LNCaP clone FGC (cell line): ENCODE results near the gene TDRD9.
A peak's percentile ranks its signal among the peaks of the same experiment; 100 is the strongest.

Source experiments
- DNase-seq: peaks from one replicate; pipeline ENCODE4 v3.0.0-alpha.2; 2011; ENCODE audit warnings: low read depth
- H3K4me3 ChIP-seq: 2 replicates; pipeline ENCODE4 v1.5.1; 2011; ENCODE audit warnings: mild to moderate bottlenecking, low read depth, low read length, control low read depth
- TF ChIP-seq, protein P1 (sequence below): IDR thresholded peaks from 2 replicates; pipeline ENCODE4 v1.5.1; 2012; ENCODE audit warnings: mild to moderate bottlenecking; ENCODE audit not compliant: control insufficient read depth, insufficient read depth; ENCODE audit errors: extremely low read depth

The TDRD9 gene

GRCh38 chr14:103928011-103928890, at the start of gene TDRD9:
Gene TDRD9, plus strand, starts transcription at chr14:103928456. Its CDS starts 54 bp downstream, at chr14:103928510.
- H3K4me3 ChIP-seq = no peak within 1 kb of the TSS
- no peak for DNase-seq
- TF ChIP-seq, protein P1, sequence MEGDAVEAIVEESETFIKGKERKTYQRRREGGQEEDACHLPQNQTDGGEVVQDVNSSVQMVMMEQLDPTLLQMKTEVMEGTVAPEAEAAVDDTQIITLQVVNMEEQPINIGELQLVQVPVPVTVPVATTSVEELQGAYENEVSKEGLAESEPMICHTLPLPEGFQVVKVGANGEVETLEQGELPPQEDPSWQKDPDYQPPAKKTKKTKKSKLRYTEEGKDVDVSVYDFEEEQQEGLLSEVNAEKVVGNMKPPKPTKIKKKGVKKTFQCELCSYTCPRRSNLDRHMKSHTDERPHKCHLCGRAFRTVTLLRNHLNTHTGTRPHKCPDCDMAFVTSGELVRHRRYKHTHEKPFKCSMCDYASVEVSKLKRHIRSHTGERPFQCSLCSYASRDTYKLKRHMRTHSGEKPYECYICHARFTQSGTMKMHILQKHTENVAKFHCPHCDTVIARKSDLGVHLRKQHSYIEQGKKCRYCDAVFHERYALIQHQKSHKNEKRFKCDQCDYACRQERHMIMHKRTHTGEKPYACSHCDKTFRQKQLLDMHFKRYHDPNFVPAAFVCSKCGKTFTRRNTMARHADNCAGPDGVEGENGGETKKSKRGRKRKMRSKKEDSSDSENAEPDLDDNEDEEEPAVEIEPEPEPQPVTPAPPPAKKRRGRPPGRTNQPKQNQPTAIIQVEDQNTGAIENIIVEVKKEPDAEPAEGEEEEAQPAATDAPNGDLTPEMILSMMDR = no peak

- H3K4me3 ChIP-seq = no peak overlapping the region
- TF ChIP-seq, protein P1 = no peak
- DNase-seq = no peak
These were observed 49.1 kb upstream of the TDRD9 start for GRCh38 chr14:103879118-103879569.

DNA sequence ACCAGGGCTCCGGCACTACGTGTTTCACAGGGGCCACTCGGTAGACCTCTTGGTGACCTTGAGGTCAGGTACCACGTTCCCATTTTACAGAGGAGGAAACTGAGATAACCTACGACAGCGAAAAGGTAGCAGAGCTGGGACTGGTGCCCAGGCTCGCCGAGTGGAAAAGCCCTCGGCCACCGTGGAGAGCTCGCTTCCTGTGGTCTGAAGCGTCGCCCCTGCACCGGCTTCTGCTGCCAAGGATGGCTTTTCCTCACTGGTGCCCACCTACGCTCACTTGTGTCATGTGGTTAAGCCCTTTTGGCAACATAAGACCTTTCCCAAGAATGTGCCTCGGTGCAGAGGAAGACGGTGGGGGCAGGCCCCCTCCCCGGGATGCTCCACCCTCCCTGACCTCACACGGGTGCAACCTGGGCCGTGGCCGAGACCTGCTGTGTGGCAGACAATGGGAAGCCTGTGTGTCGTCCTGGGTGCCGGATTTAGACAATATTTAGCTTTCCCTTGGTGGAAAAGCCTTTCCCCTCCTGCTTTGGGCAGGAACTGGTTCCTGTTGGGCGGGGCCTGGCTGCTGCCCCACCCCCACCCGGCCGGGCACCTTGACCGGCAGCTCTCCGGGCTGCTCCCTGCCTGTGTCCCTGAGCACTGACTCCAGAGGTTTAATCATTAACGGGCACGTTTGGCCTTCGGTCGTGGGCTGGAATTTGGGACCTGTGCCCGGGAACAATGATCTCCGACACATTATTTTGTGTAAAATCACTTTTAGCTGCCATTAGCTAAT, 48.5 kb upstream of the TDRD9 start:
- H3K4me3 ChIP-seq = peak overlapping the region; percentile 37
- TF ChIP-seq, protein P1 = no peak
- DNase-seq = peak; percentile 75

DNA sequence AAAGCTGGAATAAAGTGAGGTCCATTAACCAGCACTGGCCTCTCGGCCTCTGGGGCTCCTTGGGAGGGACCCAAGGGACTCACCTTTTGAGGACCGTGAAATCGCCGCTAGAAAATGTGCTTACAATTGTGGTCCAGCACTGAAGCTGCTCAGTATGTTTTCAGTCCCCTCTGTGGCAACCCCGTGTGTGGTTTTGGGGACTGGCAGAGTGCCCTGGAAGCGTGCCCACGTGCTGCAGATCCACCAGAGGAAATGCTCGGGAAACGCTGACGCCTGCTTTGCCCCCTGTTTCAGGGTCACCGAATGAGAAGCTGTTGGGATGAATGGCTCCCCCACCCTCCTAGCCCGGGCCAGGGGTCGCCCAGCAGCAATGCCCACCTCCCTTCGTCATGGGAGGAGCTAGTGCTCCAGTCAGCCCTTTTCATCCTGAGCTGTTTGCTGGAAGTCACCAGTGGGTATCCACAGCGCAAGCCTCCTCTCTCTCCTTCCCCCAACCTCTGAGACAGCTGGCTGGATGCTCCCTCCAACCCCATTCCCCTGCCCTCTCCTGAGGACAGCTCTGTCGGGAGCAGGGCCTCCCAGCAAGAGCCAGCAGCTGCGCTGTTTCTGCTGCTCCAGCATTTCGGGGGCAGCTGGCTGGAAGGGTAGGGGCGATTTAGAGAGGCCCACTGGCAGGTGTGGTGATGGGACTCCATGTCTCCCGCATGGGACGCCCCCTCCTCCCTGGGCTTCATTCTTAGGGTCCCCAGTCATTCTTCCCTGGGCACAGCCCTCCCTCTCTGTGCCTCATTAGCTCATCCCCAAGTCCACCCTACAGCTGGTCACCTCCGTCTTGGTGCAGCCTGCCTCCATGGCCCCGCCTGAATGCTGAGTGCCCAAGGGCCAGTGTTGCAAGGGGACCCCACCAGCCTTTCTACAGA, 47.6 kb upstream of the TDRD9 start:
- H3K4me3 ChIP-seq = peak overlapping the region; percentile 37
- TF ChIP-seq, protein P1 = no peak
- DNase-seq = no peak

GRCh38 chr14:103881268-103882201, 46.7 kb upstream of the TDRD9 start:
- TF ChIP-seq, protein P1 = no peak
- no peak for DNase-seq
- H3K4me3 ChIP-seq = no peak overlapping the region
